NOMO-1 treated with dmso at 0.1 percent for 144 hours (cell line): ENCODE measurements around the gene HADH.

Experiments used
- DNase-seq: peaks from one replicate; lab custom pipeline; 2025; ENCODE audit not compliant: unreplicated experiment; lab: John Stamatoyannopoulos, UW

HADH gene

DNA sequence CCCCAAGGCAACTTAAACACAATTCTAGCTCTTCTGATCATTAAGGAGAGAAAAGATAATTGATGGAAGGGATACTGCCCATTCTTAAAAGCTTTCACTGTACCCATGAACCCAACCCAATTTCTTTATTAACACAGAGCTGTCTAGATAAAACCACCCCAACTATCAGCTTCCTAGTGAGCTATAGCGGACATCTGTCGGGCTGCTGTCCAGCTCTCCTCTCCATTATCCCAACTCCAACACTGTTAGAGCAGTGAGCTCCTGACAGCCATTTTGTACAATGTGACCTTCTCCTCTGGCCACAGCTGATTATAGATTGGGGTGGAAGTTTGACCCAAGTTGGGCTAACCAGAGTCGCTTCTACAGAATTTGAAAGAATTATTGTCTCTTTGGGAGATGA is 66.1 kb downstream of the HADH start:
- DNase-seq, result no peak

GRCh38 chr4:108056418-108056817 is 66.7 kb downstream of the HADH start:
- DNase-seq, result no peak

- no peak for DNase-seq
Measured at GRCh38 chr4:108058685-108059440, 69.2 kb downstream of the HADH start.

- DNase-seq, result no peak
Measured at GRCh38 chr4:108060164-108060563, 70.5 kb downstream of the HADH start.

DNA sequence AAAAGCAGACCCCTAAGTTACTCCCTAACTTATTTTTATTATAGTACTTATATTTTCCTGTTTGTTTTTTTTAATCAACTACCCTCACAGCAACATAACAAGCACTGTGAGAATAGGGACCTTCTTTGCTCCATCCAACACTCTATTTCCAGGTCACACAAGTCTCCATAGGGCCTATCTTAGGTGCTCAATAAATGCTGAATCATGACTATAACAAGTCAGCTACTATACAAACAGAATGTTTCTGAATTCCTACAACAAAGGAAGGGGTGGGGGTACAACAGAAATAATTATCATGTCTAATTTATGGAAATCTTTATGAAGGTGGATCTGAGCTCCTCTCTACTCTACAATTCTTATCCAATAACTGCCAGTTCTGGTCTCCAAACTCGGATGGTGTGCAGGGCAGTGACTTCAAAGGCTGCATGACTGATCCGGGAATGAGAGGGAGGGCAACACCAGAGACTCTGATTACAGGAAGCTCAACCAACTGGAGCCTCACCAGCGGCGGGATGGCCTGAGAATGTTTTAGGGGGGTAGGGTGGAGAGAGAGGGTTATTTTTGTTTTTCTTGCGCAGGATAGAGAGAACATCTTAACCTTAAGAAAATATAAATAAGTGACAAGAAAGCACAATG is 71.1 kb downstream of the HADH start:
- no peak for DNase-seq

- no peak for DNase-seq
Measured at GRCh38 chr4:108068442-108068841, 78.8 kb downstream of the HADH start.

GRCh38 chr4:108070775-108071174 is 81.1 kb downstream of the HADH start:
- no peak for DNase-seq

GRCh38 chr4:108072300-108072699 is 82.6 kb downstream of the HADH start:
- no peak for DNase-seq

DNA sequence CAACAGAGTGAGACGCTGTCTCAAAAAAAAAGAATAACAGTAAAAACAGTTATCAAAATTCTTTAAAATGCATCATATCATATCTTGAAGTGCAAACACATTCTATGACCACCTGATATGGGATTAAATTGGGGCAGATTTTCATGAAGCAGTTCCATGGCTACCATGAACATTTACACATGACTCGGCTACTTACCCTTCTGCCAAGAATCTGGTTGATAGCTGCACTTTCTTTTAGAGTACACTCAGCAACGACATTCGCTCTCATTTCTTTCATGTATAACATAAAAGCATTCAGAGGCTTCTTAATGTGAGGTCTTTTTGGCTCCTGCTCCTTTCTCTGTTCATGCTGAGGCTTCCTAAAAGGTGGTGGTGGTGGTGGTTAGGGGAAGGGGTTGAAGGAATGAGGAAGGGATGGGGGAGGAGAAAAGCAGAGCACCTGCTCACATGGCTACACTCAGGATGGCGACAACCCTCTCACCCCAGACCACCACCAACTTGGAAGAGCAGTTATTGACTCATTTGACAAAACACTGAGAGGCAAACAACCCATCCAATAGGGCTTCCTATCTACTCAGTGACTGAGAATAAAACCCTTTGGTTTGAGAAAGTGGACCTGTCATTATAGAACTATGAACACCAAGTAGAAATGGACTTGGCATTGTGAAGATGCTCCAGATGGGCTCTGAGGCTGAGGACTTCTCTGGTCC is 88.5 kb downstream of the HADH start:
- DNase-seq, result no peak

GRCh38 chr4:108080747-108081146 is 91.1 kb downstream of the HADH start:
- no peak for DNase-seq

- DNase-seq, result no peak
Measured at GRCh38 chr4:108081256-108081655, 91.6 kb downstream of the HADH start.
